SK-N-MC (cell line): ENCODE results near the gene KRABD2.

ENCODE experiments used
- EZH2 ChIP-seq: fragments of 200-600 bp; sonication (generic); IDR thresholded peaks from one replicate; pipeline ENCODE4 v1.6.1; 2017; ENCODE audit warnings: antibody characterized with exemption
- POLR2AphosphoS5 ChIP-seq: IDR thresholded peaks from 2 replicates; pipeline ENCODE4 v1.6.1; 2012; ENCODE audit warnings: mild to moderate bottlenecking, low read depth, low read length, borderline replicate concordance

GRCh38 chr17:8333281-8333680, 43.2 kb downstream of the KRABD2 start:
- TF ChIP-seq EZH2 (no peak), POLR2AphosphoS5 (no peak)
